PC-3 (cell line): ENCODE data around the gene LRRC52.

Experiments
- EZH2 ChIP-seq: fragments of 300-600 bp; sonication (generic); IDR thresholded peaks from one replicate; pipeline ENCODE4 v1.6.1; 2017; ENCODE audit warnings: antibody characterized with exemption, mild to moderate bottlenecking, low read length; ENCODE audit not compliant: unreplicated experiment
- EZH2phosphoT487 ChIP-seq: fragments of 300-600 bp; sonication (generic); IDR thresholded peaks from 2 replicates; pipeline ENCODE4 v1.6.1; 2018; ENCODE audit warnings: mild to moderate bottlenecking, antibody characterized with exemption, low read length, borderline replicate concordance
- TF ChIP-seq, protein P1 (sequence below): fragments of 300-600 bp; sonication (generic); conservative IDR thresholded peaks from 2 replicates; pipeline ENCODE4 v1.5.1; 2017; ENCODE audit warnings: antibody characterized with exemption, low read depth, mild to moderate bottlenecking, low read length

DNA sequence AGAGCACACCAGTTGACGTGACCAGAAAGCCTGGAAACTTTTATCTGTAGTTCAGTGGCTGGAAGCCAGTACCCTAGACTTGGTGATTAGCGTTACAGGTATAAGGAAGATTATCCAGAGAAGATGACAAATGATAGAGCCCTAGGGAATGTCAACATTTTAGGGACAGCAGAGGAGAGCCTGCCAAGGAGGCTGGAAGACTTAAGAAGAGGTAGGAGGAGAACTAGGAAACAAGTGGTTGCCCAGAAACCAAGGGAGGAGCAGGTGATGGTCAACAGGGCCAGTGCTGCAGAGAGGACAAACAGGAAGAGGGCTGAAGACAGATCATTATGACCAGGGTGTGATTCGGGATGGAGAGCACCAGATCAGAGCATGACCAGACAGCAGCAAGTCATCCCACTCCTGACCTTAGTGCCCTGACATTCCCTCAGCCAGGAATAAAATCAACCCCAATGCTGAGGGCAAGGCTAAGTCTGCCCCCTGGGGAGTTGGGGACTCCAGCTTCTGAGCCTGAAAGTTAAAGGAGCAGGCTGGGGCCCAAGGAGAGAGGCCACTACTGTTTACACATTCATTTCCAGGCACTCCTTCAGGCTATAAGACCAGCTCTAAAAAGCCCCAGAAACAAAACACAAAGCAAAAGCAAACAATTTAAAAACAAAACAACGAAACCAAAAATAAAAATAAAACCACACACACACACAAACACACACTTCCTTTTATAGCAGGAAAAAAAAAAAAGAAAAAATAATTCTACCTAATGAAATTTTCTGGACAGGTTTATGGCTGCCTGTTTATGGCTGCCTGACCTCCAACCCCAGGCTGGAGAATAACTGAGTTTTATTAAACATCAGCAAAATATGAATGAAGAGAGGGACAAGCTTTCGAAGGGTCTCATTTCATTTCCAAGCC is 48.6 kb upstream of the LRRC52 start:
- TF ChIP-seq EZH2phosphoT487 (no peak), EZH2 (no peak)
- TF ChIP-seq, protein P1, sequence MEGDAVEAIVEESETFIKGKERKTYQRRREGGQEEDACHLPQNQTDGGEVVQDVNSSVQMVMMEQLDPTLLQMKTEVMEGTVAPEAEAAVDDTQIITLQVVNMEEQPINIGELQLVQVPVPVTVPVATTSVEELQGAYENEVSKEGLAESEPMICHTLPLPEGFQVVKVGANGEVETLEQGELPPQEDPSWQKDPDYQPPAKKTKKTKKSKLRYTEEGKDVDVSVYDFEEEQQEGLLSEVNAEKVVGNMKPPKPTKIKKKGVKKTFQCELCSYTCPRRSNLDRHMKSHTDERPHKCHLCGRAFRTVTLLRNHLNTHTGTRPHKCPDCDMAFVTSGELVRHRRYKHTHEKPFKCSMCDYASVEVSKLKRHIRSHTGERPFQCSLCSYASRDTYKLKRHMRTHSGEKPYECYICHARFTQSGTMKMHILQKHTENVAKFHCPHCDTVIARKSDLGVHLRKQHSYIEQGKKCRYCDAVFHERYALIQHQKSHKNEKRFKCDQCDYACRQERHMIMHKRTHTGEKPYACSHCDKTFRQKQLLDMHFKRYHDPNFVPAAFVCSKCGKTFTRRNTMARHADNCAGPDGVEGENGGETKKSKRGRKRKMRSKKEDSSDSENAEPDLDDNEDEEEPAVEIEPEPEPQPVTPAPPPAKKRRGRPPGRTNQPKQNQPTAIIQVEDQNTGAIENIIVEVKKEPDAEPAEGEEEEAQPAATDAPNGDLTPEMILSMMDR: no peak
